Ishikawa (cell line): Measurements from ENCODE around the gene ZNF583.

ENCODE experiments used
- CEBPB ChIP-seq: IDR thresholded peaks from 2 replicates; pipeline ENCODE4 v1.6.1; 2012
- CREB1 ChIP-seq: IDR thresholded peaks from 2 replicates; pipeline ENCODE4 v1.6.1; 2012; ENCODE audit warnings: low read depth
- EP300 ChIP-seq: IDR thresholded peaks from 2 replicates; pipeline ENCODE4 v1.6.1; 2012; ENCODE audit warnings: borderline replicate concordance
- FOXM1 ChIP-seq: IDR thresholded peaks from 2 replicates; pipeline ENCODE4 v1.6.1; 2012; ENCODE audit warnings: low read depth, borderline replicate concordance
- RAD21 ChIP-seq: IDR thresholded peaks from 2 replicates; pipeline ENCODE4 v1.6.1; 2012; ENCODE audit warnings: low read depth
- TAF1 ChIP-seq: IDR thresholded peaks from 2 replicates; pipeline ENCODE4 v1.6.1; 2012; ENCODE audit warnings: low read depth, mild to moderate bottlenecking
- TEAD4 ChIP-seq: IDR thresholded peaks from 2 replicates; pipeline ENCODE4 v1.6.1; 2012
- TF ChIP-seq, protein P1 (sequence below): IDR thresholded peaks from 2 replicates; pipeline ENCODE4 v1.6.1; 2012

DNA sequence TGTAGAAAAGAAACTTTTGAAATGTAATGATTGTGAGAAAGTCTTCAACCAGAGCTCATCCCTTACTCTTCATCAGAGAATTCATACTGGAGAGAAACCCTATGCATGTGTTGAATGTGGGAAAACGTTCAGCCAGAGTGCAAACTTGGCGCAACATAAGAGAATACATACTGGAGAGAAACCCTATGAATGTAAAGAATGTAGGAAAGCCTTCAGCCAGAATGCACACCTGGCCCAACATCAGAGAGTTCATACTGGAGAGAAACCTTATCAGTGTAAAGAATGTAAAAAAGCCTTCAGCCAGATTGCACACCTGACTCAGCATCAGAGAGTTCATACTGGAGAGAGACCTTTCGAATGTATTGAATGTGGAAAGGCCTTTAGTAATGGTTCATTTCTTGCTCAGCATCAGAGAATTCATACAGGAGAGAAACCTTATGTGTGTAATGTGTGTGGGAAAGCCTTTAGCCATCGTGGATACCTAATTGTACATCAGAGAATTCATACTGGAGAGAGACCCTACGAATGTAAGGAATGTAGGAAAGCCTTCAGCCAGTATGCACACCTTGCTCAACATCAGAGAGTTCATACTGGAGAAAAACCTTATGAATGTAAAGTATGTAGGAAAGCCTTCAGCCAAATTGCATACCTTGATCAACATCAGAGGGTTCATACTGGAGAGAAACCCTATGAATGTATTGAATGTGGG lies 19.3 kb downstream of the ZNF583 start:
- TF ChIP-seq TAF1 (no peak), CEBPB (no peak), FOXM1 (no peak), EP300 (no peak), TEAD4 (no peak), CREB1 (no peak), RAD21 (no peak)
- TF ChIP-seq, protein P1, sequence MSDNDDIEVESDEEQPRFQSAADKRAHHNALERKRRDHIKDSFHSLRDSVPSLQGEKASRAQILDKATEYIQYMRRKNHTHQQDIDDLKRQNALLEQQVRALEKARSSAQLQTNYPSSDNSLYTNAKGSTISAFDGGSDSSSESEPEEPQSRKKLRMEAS, result no peak
